ENCODE measurements around the gene PRKAR1B. TPM values are rescaled to one million over a fixed set of nuclear protein-coding genes. Genes with fewer than 3 reads are reported as not detected.

PRKAR1B gene
- polyA plus RNA-seq, 3 donors from 2014 or later, result 3.0 to 6.1 (median 3.9) TPM

GRCh38 chr7:716222-716621, 10.9 kb downstream of the PRKAR1B start:
- H3K36me3 Mint-ChIP-seq, result peaks cover 0 to 9% (median 4%) of the 10 kb centered on the region in 3 donors
- no peak overlapping the region for H3K4me3 Mint-ChIP-seq
- no peak for DNase-seq
- peaks cover 0 to 5% of the 10 kb centered on the region in 2 donors for H3K4me1 Mint-ChIP-seq
- peaks cover 0 to 3% (median 0%) of the 10 kb centered on the region in 6 donors for H3K9me3 Mint-ChIP-seq
- H3K27me3 Mint-ChIP-seq (ENCODE audit: low read depth in 3 of 3), result peaks cover 0 to 6% (median 5%) of the 10 kb centered on the region in 3 donors
- H3K27ac Mint-ChIP-seq, result no peak overlapping the region

GRCh38 chr7:714251-714671, 12.8 kb downstream of the PRKAR1B start:
- no peak for DNase-seq
- peaks cover 0 to 5% of the 10 kb centered on the region in 2 donors for H3K4me1 Mint-ChIP-seq
- peaks cover 0 to 5% (median 4%) of the 10 kb centered on the region in 3 donors for H3K36me3 Mint-ChIP-seq
- peak overlapping the region in 1 of 6 donors; percentile 37 for H3K27ac Mint-ChIP-seq
- peaks cover 0 to 3% (median 0%) of the 10 kb centered on the region in 6 donors for H3K9me3 Mint-ChIP-seq
- H3K4me3 Mint-ChIP-seq, result peak overlapping the region in 1 of 5 donors; percentile 6
- H3K27me3 Mint-ChIP-seq (ENCODE audit: low read depth in 3 of 3), result peaks cover 2 to 6% (median 2%) of the 10 kb centered on the region in 3 donors

- peaks cover 0 to 5% of the 10 kb centered on the region in 2 donors for H3K4me1 Mint-ChIP-seq
- H3K27ac Mint-ChIP-seq, result peak overlapping the region in 1 of 6 donors; percentile 37
- H3K27me3 Mint-ChIP-seq (ENCODE audit: low read depth in 3 of 3), result peaks cover 2 to 6% (median 2%) of the 10 kb centered on the region in 3 donors
- H3K4me3 Mint-ChIP-seq, result peak overlapping the region in 4 of 5 donors; percentile 36 to 46 (median 40)
- peaks cover 0 to 5% (median 4%) of the 10 kb centered on the region in 3 donors for H3K36me3 Mint-ChIP-seq
- DNase-seq, result no peak
- H3K9me3 Mint-ChIP-seq, result peaks cover 0 to 3% (median 0%) of the 10 kb centered on the region in 6 donors
Observed at GRCh38 chr7:713488-714230, 13.4 kb downstream of the PRKAR1B start.

GRCh38 chr7:713139-713457, 14.0 kb downstream of the PRKAR1B start:
- H3K36me3 Mint-ChIP-seq, result peaks cover 0 to 5% (median 4%) of the 10 kb centered on the region in 3 donors
- DNase-seq, result no peak
- peaks cover 2 to 6% (median 2%) of the 10 kb centered on the region in 3 donors for H3K27me3 Mint-ChIP-seq (ENCODE audit: low read depth in 3 of 3)
- peaks cover 0 to 3% (median 0%) of the 10 kb centered on the region in 6 donors for H3K9me3 Mint-ChIP-seq
- H3K4me3 Mint-ChIP-seq, result peak overlapping the region in 3 of 5 donors; percentile 39 to 46 (median 42)
- H3K27ac Mint-ChIP-seq, result no peak overlapping the region
- peaks cover 0 to 5% of the 10 kb centered on the region in 2 donors for H3K4me1 Mint-ChIP-seq

- no peak for DNase-seq
- H3K4me1 Mint-ChIP-seq, result peaks cover 0 to 5% of the 10 kb centered on the region in 2 donors
- H3K27ac Mint-ChIP-seq, result no peak overlapping the region
- H3K9me3 Mint-ChIP-seq, result peaks cover 0 to 3% (median 0%) of the 10 kb centered on the region in 6 donors
- H3K36me3 Mint-ChIP-seq, result peaks cover 0 to 5% (median 4%) of the 10 kb centered on the region in 3 donors
- H3K27me3 Mint-ChIP-seq (ENCODE audit: low read depth in 3 of 3), result peaks cover 2 to 6% (median 2%) of the 10 kb centered on the region in 3 donors
- no peak overlapping the region for H3K4me3 Mint-ChIP-seq
Observed at GRCh38 chr7:712381-713138, 14.5 kb downstream of the PRKAR1B start.

- Mint-ChIP-seq H3K27me3 (ENCODE audit: low read depth in 3 of 3) (peaks cover 2 to 6% (median 6%) of the 10 kb centered on the region in 3 donors), H3K36me3 (peaks cover 0 to 5% (median 4%) of the 10 kb centered on the region in 3 donors), H3K27ac (no peak overlapping the region), H3K4me1 (peaks cover 0 to 5% of the 10 kb centered on the region in 2 donors), H3K4me3 (no peak overlapping the region), H3K9me3 (peaks cover 0 to 3% (median 0%) of the 10 kb centered on the region in 6 donors)
- no peak for DNase-seq
Observed at GRCh38 chr7:711922-712380, 15.1 kb downstream of the PRKAR1B start.

- DNase-seq, result no peak
- Mint-ChIP-seq H3K36me3 (peaks cover 0 to 5% (median 3%) of the 10 kb centered on the region in 3 donors), H3K9me3 (peaks cover 0 to 3% (median 0%) of the 10 kb centered on the region in 6 donors), H3K4me3 (peak overlapping the region in 2 of 5 donors; percentile 39 to 54), H3K27me3 (ENCODE audit: low read depth in 3 of 3) (peaks cover 2 to 6% (median 6%) of the 10 kb centered on the region in 3 donors), H3K27ac (no peak overlapping the region), H3K4me1 (peaks cover 0 to 5% of the 10 kb centered on the region in 2 donors)
Observed at GRCh38 chr7:711093-711921, 15.8 kb downstream of the PRKAR1B start.

- H3K36me3 Mint-ChIP-seq, result peaks cover 0 to 5% (median 0%) of the 10 kb centered on the region in 3 donors
- H3K4me1 Mint-ChIP-seq, result peaks cover 0 to 5% of the 10 kb centered on the region in 2 donors
- peaks cover 2 to 6% (median 6%) of the 10 kb centered on the region in 3 donors for H3K27me3 Mint-ChIP-seq (ENCODE audit: low read depth in 3 of 3)
- H3K27ac Mint-ChIP-seq, result no peak overlapping the region
- H3K4me3 Mint-ChIP-seq, result peak overlapping the region in 2 of 5 donors; percentile 10 to 54
- DNase-seq, result no peak
- H3K9me3 Mint-ChIP-seq, result peaks cover 0 to 3% (median 0%) of the 10 kb centered on the region in 6 donors
Observed at GRCh38 chr7:710161-710560, 16.9 kb downstream of the PRKAR1B start.

GRCh38 chr7:707296-708000, 19.6 kb downstream of the PRKAR1B start:
- peaks cover 0 to 11% (median 3%) of the 10 kb centered on the region in 6 donors for H3K9me3 Mint-ChIP-seq
- H3K4me3 Mint-ChIP-seq, result no peak overlapping the region
- H3K36me3 Mint-ChIP-seq, result no peaks in the 10 kb centered on the region
- H3K4me1 Mint-ChIP-seq, result no peaks in the 10 kb centered on the region
- peaks cover 0 to 6% (median 2%) of the 10 kb centered on the region in 3 donors for H3K27me3 Mint-ChIP-seq (ENCODE audit: low read depth in 3 of 3)
- DNase-seq, result no peak
- H3K27ac Mint-ChIP-seq, result no peak overlapping the region

GRCh38 chr7:706721-707120, 20.4 kb downstream of the PRKAR1B start:
- no peak overlapping the region for H3K27ac Mint-ChIP-seq
- DNase-seq, result no peak
- H3K27me3 Mint-ChIP-seq (ENCODE audit: low read depth in 3 of 3), result peaks cover 0 to 6% (median 2%) of the 10 kb centered on the region in 3 donors
- no peak overlapping the region for H3K4me3 Mint-ChIP-seq
- no peaks in the 10 kb centered on the region for H3K4me1 Mint-ChIP-seq
- peaks cover 0 to 14% (median 4%) of the 10 kb centered on the region in 6 donors for H3K9me3 Mint-ChIP-seq
- peaks cover 0 to 3% (median 0%) of the 10 kb centered on the region in 3 donors for H3K36me3 Mint-ChIP-seq

GRCh38 chr7:703049-703448, 24.0 kb downstream of the PRKAR1B start:
- Mint-ChIP-seq H3K27me3 (ENCODE audit: low read depth in 3 of 3) (peaks cover 2 to 6% (median 4%) of the 10 kb centered on the region in 3 donors), H3K4me1 (no peaks in the 10 kb centered on the region), H3K4me3 (no peak overlapping the region), H3K9me3 (peaks cover 0 to 14% (median 5%) of the 10 kb centered on the region in 6 donors), H3K27ac (no peak overlapping the region), H3K36me3 (peaks cover 0 to 3% (median 0%) of the 10 kb centered on the region in 3 donors)
- DNase-seq, result no peak

GRCh38 chr7:701086-701671, 25.9 kb downstream of the PRKAR1B start:
- Mint-ChIP-seq H3K27me3 (ENCODE audit: low read depth in 3 of 3) (peaks cover 0 to 6% (median 2%) of the 10 kb centered on the region in 3 donors), H3K9me3 (peaks cover 0 to 14% (median 5%) of the 10 kb centered on the region in 6 donors), H3K27ac (no peak overlapping the region), H3K4me1 (no peaks in the 10 kb centered on the region), H3K36me3 (peaks cover 0 to 3% (median 0%) of the 10 kb centered on the region in 3 donors), H3K4me3 (no peak overlapping the region)
- no peak for DNase-seq
